PFSK-1 (cell line): ENCODE results near the gene LIPM.

Experiments used
- POLR2AphosphoS5 ChIP-seq: IDR thresholded peaks from 2 replicates; pipeline ENCODE4 v1.6.1; 2012; ENCODE audit warnings: low read depth, mild to moderate bottlenecking, control low read depth, low read length, moderate library complexity
- TF ChIP-seq, protein P1 (sequence below), 2 experiments: IDR thresholded peaks; 2 replicates each; pipeline versions ENCODE4 v1.6.1 to v1.8.0; 2011 to 2012; ENCODE audit warnings: low read depth in 2 of 2, low read length in 2 of 2, control low read depth in 1 of 2, inconsistent platforms in 1 of 2, mild to moderate bottlenecking in 1 of 2, moderate library complexity in 1 of 2; ENCODE audit not compliant: insufficient read depth in 1 of 2

DNA sequence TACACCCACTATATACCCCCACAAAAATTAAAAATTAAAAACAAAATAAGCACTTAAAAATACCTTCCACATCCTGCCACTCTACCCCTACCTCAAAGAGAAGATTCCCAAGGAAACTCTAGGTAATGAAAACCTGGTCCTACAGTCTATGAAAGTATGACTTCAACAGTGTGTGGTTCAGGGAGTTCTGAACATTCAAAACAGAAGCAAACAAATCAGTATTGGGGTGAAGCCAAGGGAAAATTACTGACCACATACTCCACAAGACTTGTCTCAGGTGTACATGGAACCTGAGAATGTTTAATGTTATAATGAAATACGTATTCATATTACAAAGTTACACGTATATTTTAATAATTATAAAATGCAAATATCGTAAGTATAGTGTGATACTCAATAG, 20.3 kb upstream of the LIPM start:
- TF ChIP-seq POLR2AphosphoS5 = no peak
- TF ChIP-seq, protein P1, sequence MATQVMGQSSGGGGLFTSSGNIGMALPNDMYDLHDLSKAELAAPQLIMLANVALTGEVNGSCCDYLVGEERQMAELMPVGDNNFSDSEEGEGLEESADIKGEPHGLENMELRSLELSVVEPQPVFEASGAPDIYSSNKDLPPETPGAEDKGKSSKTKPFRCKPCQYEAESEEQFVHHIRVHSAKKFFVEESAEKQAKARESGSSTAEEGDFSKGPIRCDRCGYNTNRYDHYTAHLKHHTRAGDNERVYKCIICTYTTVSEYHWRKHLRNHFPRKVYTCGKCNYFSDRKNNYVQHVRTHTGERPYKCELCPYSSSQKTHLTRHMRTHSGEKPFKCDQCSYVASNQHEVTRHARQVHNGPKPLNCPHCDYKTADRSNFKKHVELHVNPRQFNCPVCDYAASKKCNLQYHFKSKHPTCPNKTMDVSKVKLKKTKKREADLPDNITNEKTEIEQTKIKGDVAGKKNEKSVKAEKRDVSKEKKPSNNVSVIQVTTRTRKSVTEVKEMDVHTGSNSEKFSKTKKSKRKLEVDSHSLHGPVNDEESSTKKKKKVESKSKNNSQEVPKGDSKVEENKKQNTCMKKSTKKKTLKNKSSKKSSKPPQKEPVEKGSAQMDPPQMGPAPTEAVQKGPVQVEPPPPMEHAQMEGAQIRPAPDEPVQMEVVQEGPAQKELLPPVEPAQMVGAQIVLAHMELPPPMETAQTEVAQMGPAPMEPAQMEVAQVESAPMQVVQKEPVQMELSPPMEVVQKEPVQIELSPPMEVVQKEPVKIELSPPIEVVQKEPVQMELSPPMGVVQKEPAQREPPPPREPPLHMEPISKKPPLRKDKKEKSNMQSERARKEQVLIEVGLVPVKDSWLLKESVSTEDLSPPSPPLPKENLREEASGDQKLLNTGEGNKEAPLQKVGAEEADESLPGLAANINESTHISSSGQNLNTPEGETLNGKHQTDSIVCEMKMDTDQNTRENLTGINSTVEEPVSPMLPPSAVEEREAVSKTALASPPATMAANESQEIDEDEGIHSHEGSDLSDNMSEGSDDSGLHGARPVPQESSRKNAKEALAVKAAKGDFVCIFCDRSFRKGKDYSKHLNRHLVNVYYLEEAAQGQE (IDR thresholded peaks at IDR 0.05; ENCODE audit: insufficient read depth in 1 of 2, low read depth in 2 of 2, low read length in 2 of 2) = no peak
